Erythroblast (primary cell): ENCODE data around the gene TMEM50B.

Source experiments
- GATA1 ChIP-seq: IDR thresholded peaks from 2 replicates; pipeline ENCODE4 v1.6.1; 2011; ENCODE audit warnings: low read depth, mild to moderate bottlenecking, control low read depth, low read length, moderate library complexity
- POLR2A ChIP-seq: IDR thresholded peaks from 2 replicates; pipeline ENCODE4 v1.6.1; 2011; ENCODE audit warnings: mild to moderate bottlenecking, low read length

GRCh38 chr21:33430858-33431257 is 48.9 kb downstream of the TMEM50B start:
- no peak for TF ChIP-seq POLR2A
- no peak for TF ChIP-seq GATA1
